IPS DF 6.9 (cell line): Measurements from ENCODE around the gene PGM3.

ENCODE experiments used
- DNase-seq: peaks from one replicate; pipeline ENCODE4 v3.0.0-alpha.2; 2013; ENCODE audit warnings: low read depth, low spot score
- H3K27ac ChIP-seq: one replicate; pipeline ENCODE4 v1.5.1; 2013; ENCODE audit warnings: low read length, control low read depth
- H3K27me3 ChIP-seq: 2 replicates; pipeline ENCODE4 v1.6.1; 2013; ENCODE audit warnings: mild to moderate bottlenecking, low read length; ENCODE audit not compliant: control insufficient read depth, insufficient read depth
- H3K36me3 ChIP-seq: 2 replicates; pipeline ENCODE4 v1.6.1; 2013; ENCODE audit warnings: low read length; ENCODE audit not compliant: control insufficient read depth, insufficient read depth
- H3K4me1 ChIP-seq: 2 replicates; pipeline ENCODE4 v1.6.1; 2013; ENCODE audit warnings: low read length; ENCODE audit not compliant: control insufficient read depth, insufficient read depth
- H3K4me3 ChIP-seq: 2 replicates; pipeline ENCODE4 v1.5.1; 2013; ENCODE audit warnings: mild to moderate bottlenecking, low read length
- H3K9me3 ChIP-seq: 2 replicates; pipeline ENCODE4 v1.6.1; 2013; ENCODE audit warnings: low read length, inconsistent platforms; ENCODE audit not compliant: control insufficient read depth, insufficient read depth
- WGBS: extraction: QIAGEN DNeasy Blood & Tissue Kit; methylation state at CpG from one replicate; pipeline ENCODE4 v1.1.7; 2013; ENCODE audit warnings: mixed read lengths, missing lambda C conversion rate; ENCODE audit not compliant: insufficient read length, insufficient coverage; 5-methylcytosine and 5-hydroxymethylcytosine counted together

PGM3 gene

GRCh38 chr6:83182114-83182513 is 11.0 kb downstream of the PGM3 start:
- no peaks in the 10 kb centered on the region for H3K4me1 ChIP-seq
- no peak for DNase-seq
- H3K36me3 ChIP-seq, result peaks cover 9% of the 10 kb centered on the region; the same call in 1 of the 2 replicates
- H3K27ac ChIP-seq, result no peak overlapping the region
- H3K4me3 ChIP-seq, result no peak overlapping the region
- no CpG with 5 or more reads among the region's 1 CpG for WGBS
- H3K9me3 ChIP-seq, result no peaks in the 10 kb centered on the region
- no peaks in the 10 kb centered on the region for H3K27me3 ChIP-seq

GRCh38 chr6:83180426-83180950 is 12.6 kb downstream of the PGM3 start:
- Histone ChIP-seq H3K27me3 (no peaks in the 10 kb centered on the region), H3K4me1 (no peaks in the 10 kb centered on the region), H3K4me3 (no peak overlapping the region), H3K27ac (no peak overlapping the region), H3K9me3 (no peaks in the 10 kb centered on the region), H3K36me3 (peaks cover 6% of the 10 kb centered on the region; the same call in 1 of the 2 replicates)
- DNase-seq, result no peak

GRCh38 chr6:83176246-83176645 is 16.8 kb downstream of the PGM3 start:
- no peaks in the 10 kb centered on the region for H3K9me3 ChIP-seq
- no peak overlapping the region for H3K4me3 ChIP-seq
- peaks cover 16% of the 10 kb centered on the region; the same call in 1 of the 2 replicates for H3K36me3 ChIP-seq
- WGBS, result no CpG with 5 or more reads among the region's 4 CpGs
- H3K4me1 ChIP-seq, result no peaks in the 10 kb centered on the region
- no peak overlapping the region for H3K27ac ChIP-seq
- no peaks in the 10 kb centered on the region for H3K27me3 ChIP-seq
- no peak for DNase-seq

- Histone ChIP-seq H3K27ac (no peak overlapping the region), H3K36me3 (peaks cover 27% of the 10 kb centered on the region; the same call in 1 of the 2 replicates), H3K4me3 (no peak overlapping the region), H3K4me1 (no peaks in the 10 kb centered on the region), H3K9me3 (no peaks in the 10 kb centered on the region), H3K27me3 (no peaks in the 10 kb centered on the region)
- WGBS, result no CpG with 5 or more reads among the region's 1 CpG
- DNase-seq, result no peak
These were observed 23.6 kb downstream of the PGM3 start for GRCh38 chr6:83169511-83169910.

- no peak overlapping the region for H3K4me3 ChIP-seq
- H3K4me1 ChIP-seq, result no peaks in the 10 kb centered on the region
- DNase-seq, result no peak
- H3K9me3 ChIP-seq, result no peaks in the 10 kb centered on the region
- H3K27ac ChIP-seq, result no peak overlapping the region
- no peaks in the 10 kb centered on the region for H3K27me3 ChIP-seq
- H3K36me3 ChIP-seq, result peaks cover 27% of the 10 kb centered on the region; the same call in 1 of the 2 replicates
These were observed 24.0 kb downstream of the PGM3 start for GRCh38 chr6:83169106-83169505.

GRCh38 chr6:83168556-83168955 is 24.5 kb downstream of the PGM3 start:
- Histone ChIP-seq H3K4me3 (no peak overlapping the region), H3K27ac (no peak overlapping the region), H3K27me3 (no peaks in the 10 kb centered on the region), H3K9me3 (no peaks in the 10 kb centered on the region), H3K36me3 (peaks cover 26% of the 10 kb centered on the region; the same call in 1 of the 2 replicates), H3K4me1 (no peaks in the 10 kb centered on the region)
- DNase-seq, result no peak
- WGBS, result no CpG with 5 or more reads among the region's 1 CpG

- H3K36me3 ChIP-seq, result peaks cover 25% of the 10 kb centered on the region; the same call in 1 of the 2 replicates
- no CpG with 5 or more reads among the region's 5 CpGs for WGBS
- no peaks in the 10 kb centered on the region for H3K9me3 ChIP-seq
- DNase-seq, result no peak
- no peaks in the 10 kb centered on the region for H3K4me1 ChIP-seq
- no peaks in the 10 kb centered on the region for H3K27me3 ChIP-seq
- no peak overlapping the region for H3K4me3 ChIP-seq
- no peak overlapping the region for H3K27ac ChIP-seq
These were observed 25.3 kb downstream of the PGM3 start for GRCh38 chr6:83167726-83168278.

GRCh38 chr6:83160167-83160566 is 32.9 kb downstream of the PGM3 start:
- DNase-seq, result no peak
- H3K4me3 ChIP-seq, result no peak overlapping the region
- no peaks in the 10 kb centered on the region for H3K27me3 ChIP-seq
- H3K9me3 ChIP-seq, result no peaks in the 10 kb centered on the region
- no CpG with 5 or more reads among the region's 1 CpG for WGBS
- H3K36me3 ChIP-seq, result no peaks in the 10 kb centered on the region; the same call in 1 of the 2 replicates
- H3K4me1 ChIP-seq, result no peaks in the 10 kb centered on the region
- H3K27ac ChIP-seq, result no peak overlapping the region

- H3K36me3 ChIP-seq, result no peaks in the 10 kb centered on the region; the same call in 1 of the 2 replicates
- no CpG with 5 or more reads among the region's 2 CpGs for WGBS
- no peaks in the 10 kb centered on the region for H3K27me3 ChIP-seq
- H3K4me1 ChIP-seq, result no peaks in the 10 kb centered on the region
- H3K27ac ChIP-seq, result no peak overlapping the region
- H3K9me3 ChIP-seq, result no peaks in the 10 kb centered on the region
- no peak overlapping the region for H3K4me3 ChIP-seq
- DNase-seq, result no peak
These were observed 37.3 kb downstream of the PGM3 start for GRCh38 chr6:83155794-83156193.

- no peak overlapping the region for H3K4me3 ChIP-seq
These were observed 39.1 kb downstream of the PGM3 start for GRCh38 chr6:83153883-83154521.

GRCh38 chr6:83152913-83153312 is 40.2 kb downstream of the PGM3 start:
- Histone ChIP-seq H3K4me1 (no peaks in the 10 kb centered on the region), H3K27ac (no peak overlapping the region), H3K27me3 (no peaks in the 10 kb centered on the region), H3K4me3 (no peak overlapping the region), H3K36me3 (no peaks in the 10 kb centered on the region; the same call in 1 of the 2 replicates), H3K9me3 (no peaks in the 10 kb centered on the region)
- DNase-seq, result no peak
- no CpG with 5 or more reads among the region's 1 CpG for WGBS

More at GRCh38 chr6:83153883-83154521, 39.1 kb downstream of the PGM3 start:
- no peak for DNase-seq
- no peaks in the 10 kb centered on the region for H3K27me3 ChIP-seq
- H3K36me3 ChIP-seq, result no peaks in the 10 kb centered on the region; the same call in 1 of the 2 replicates
- H3K27ac ChIP-seq, result no peak overlapping the region
- H3K4me1 ChIP-seq, result no peaks in the 10 kb centered on the region
- WGBS, result no CpG with 5 or more reads among the region's 4 CpGs
- no peaks in the 10 kb centered on the region for H3K9me3 ChIP-seq
